ENCODE results near the gene LMAN1L.

DNA sequence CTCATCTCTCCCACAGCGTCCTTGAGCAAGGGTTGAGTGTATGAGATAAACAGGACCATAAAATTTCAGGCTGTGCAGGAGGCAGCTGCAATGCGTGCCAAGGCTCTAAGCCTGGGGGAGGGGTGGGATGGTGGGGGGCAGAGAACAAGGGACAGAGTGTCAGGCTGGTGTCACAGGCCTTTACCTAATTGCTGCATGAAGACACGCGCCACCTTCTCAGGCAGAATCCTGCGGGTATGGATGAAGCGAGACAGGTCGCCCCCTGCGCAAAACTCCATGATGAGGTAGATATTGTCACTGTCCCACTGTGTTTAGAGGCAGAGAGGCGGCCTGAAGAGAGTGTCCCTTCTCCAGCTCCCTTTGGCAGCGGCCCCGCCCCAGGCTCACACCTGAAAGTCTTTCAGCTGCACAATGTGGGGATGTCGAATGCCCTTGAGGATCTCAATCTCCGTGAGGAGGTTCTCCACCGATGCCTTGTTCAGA is 29.3 kb downstream of the LMAN1L start:
- TF ChIP-seq, protein P1, sequence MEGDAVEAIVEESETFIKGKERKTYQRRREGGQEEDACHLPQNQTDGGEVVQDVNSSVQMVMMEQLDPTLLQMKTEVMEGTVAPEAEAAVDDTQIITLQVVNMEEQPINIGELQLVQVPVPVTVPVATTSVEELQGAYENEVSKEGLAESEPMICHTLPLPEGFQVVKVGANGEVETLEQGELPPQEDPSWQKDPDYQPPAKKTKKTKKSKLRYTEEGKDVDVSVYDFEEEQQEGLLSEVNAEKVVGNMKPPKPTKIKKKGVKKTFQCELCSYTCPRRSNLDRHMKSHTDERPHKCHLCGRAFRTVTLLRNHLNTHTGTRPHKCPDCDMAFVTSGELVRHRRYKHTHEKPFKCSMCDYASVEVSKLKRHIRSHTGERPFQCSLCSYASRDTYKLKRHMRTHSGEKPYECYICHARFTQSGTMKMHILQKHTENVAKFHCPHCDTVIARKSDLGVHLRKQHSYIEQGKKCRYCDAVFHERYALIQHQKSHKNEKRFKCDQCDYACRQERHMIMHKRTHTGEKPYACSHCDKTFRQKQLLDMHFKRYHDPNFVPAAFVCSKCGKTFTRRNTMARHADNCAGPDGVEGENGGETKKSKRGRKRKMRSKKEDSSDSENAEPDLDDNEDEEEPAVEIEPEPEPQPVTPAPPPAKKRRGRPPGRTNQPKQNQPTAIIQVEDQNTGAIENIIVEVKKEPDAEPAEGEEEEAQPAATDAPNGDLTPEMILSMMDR (IDR thresholded peaks at IDR 0.05; ENCODE audit: low read depth, low read length, missing input control): no peak
- TF ChIP-seq, protein P2, sequence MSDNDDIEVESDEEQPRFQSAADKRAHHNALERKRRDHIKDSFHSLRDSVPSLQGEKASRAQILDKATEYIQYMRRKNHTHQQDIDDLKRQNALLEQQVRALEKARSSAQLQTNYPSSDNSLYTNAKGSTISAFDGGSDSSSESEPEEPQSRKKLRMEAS (IDR thresholded peaks at IDR 0.05): no peak
- TF ChIP-seq RAD21 (IDR thresholded peaks at IDR 0.05) (no peak), NR2F2 (IDR thresholded peaks at IDR 0.05) (no peak), SP1 (IDR thresholded peaks at IDR 0.05) (no peak), TAF1 (conservative IDR thresholded peaks at IDR 0.05) (no peak), HNF4A (conservative IDR thresholded peaks at IDR 0.05) (no peak), YY1 (IDR thresholded peaks at IDR 0.05) (no peak), HNF4G (IDR thresholded peaks at IDR 0.05) (no peak), FOXA1 (IDR thresholded peaks at IDR 0.05) (no peak)
- TF ChIP-seq, protein P3, sequence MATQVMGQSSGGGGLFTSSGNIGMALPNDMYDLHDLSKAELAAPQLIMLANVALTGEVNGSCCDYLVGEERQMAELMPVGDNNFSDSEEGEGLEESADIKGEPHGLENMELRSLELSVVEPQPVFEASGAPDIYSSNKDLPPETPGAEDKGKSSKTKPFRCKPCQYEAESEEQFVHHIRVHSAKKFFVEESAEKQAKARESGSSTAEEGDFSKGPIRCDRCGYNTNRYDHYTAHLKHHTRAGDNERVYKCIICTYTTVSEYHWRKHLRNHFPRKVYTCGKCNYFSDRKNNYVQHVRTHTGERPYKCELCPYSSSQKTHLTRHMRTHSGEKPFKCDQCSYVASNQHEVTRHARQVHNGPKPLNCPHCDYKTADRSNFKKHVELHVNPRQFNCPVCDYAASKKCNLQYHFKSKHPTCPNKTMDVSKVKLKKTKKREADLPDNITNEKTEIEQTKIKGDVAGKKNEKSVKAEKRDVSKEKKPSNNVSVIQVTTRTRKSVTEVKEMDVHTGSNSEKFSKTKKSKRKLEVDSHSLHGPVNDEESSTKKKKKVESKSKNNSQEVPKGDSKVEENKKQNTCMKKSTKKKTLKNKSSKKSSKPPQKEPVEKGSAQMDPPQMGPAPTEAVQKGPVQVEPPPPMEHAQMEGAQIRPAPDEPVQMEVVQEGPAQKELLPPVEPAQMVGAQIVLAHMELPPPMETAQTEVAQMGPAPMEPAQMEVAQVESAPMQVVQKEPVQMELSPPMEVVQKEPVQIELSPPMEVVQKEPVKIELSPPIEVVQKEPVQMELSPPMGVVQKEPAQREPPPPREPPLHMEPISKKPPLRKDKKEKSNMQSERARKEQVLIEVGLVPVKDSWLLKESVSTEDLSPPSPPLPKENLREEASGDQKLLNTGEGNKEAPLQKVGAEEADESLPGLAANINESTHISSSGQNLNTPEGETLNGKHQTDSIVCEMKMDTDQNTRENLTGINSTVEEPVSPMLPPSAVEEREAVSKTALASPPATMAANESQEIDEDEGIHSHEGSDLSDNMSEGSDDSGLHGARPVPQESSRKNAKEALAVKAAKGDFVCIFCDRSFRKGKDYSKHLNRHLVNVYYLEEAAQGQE (IDR thresholded peaks at IDR 0.05): no peak
- TF ChIP-seq, protein P4, sequence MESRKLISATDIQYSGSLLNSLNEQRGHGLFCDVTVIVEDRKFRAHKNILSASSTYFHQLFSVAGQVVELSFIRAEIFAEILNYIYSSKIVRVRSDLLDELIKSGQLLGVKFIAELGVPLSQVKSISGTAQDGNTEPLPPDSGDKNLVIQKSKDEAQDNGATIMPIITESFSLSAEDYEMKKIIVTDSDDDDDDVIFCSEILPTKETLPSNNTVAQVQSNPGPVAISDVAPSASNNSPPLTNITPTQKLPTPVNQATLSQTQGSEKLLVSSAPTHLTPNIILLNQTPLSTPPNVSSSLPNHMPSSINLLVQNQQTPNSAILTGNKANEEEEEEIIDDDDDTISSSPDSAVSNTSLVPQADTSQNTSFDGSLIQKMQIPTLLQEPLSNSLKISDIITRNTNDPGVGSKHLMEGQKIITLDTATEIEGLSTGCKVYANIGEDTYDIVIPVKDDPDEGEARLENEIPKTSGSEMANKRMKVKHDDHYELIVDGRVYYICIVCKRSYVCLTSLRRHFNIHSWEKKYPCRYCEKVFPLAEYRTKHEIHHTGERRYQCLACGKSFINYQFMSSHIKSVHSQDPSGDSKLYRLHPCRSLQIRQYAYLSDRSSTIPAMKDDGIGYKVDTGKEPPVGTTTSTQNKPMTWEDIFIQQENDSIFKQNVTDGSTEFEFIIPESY (IDR thresholded peaks at IDR 0.05): no peak
